Measurements from ENCODE around the gene GAS2L1.
"Not testable (repeated sequence)": the region's sequence is repeated elsewhere in the genome, so short reads cannot be mapped to it uniquely, and the experiment has no call there.

GAS2L1 gene

DNA sequence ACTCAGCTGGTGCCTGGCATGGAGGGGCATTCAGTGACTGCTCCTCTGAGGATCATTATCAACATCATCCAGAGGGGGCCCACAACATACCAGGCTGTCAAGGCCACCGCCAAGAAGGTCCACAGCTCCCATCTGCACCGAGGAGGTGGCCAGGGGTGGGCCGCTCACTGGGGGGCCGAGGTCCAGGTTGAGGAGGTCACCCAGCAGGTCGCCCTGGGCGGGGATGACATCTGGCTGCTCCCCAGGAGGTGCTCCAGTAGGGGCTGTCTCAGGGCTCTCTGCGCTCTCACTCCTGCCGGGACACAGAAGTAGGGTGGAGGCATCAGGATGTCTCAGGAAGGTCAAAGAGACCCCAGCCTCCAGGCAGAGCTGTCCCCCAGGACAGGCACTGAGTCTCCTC is 34.1 kb downstream of the GAS2L1 start:
- Histone ChIP-seq H3K4me1 (ENCODE audit: control insufficient read depth, insufficient read depth, low read length) (peaks cover 20% of the 10 kb centered on the region), H3K36me3 (ENCODE audit: insufficient read depth, low read length) (peaks cover 75% of the 10 kb centered on the region), H3K4me3 (ENCODE audit: low read length) (no peak overlapping the region), H3K4me2 (ENCODE audit: low read length) (no peak overlapping the region), H3K9me3 (replicated peaks; ENCODE audit: low read length) (no peaks in the 10 kb centered on the region), H3K27me3 (ENCODE audit: control insufficient read depth, insufficient read depth, low read length) (no peaks in the 10 kb centered on the region), H3K9ac (ENCODE audit: low read depth, low read length) (no peak overlapping the region)

DNA sequence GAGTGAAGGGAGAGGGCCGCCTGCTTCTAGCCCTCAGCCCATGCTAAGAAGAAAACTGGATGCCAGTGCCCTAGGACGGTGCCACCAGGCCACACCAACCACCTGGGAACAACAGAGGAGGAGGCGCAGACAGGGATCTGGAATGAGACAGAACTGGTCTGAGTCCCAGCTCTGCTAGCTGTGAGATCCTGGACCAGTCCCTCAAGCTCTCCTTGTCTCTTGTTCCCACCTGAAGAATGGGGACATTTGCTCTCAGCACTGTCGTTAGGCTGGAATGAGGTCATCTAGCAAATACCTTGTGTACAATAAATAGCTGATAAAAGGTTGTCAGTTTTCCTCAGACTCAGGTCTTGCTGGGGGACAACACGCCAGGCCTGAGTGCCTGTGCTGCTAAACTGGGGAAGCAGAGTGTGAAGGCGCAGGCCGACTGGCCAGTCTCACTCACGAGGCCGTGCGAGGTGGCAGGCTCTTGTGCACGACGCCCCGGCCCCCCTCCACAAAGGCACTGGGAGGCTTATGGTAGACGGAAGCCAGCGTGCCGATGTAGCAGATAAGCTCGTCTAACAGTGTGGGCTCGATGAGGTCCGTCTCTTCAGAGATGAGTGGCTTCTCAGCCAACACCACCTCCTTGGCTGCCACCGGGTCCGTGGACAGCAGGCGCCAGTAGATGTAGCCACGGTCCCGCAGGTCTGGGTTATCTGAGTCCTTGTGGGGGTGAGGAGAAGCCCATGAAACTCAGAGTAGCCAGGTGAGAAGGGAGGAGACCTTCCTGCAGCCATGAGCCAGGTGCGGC is 34.8 kb downstream of the GAS2L1 start:
- H3K9me3 ChIP-seq (replicated peaks; ENCODE audit: low read length) = no peaks in the 10 kb centered on the region
- H3K36me3 ChIP-seq (ENCODE audit: insufficient read depth, low read length) = peaks cover 73% of the 10 kb centered on the region
- no peaks in the 10 kb centered on the region for H3K27me3 ChIP-seq (ENCODE audit: control insufficient read depth, insufficient read depth, low read length)
- no peak overlapping the region for H3K4me3 ChIP-seq (ENCODE audit: low read length)
- H3K4me2 ChIP-seq (ENCODE audit: low read length) = no peak overlapping the region
- peaks cover 19% of the 10 kb centered on the region for H3K4me1 ChIP-seq (ENCODE audit: control insufficient read depth, insufficient read depth, low read length)
- no peak overlapping the region for H3K9ac ChIP-seq (ENCODE audit: low read depth, low read length)

DNA sequence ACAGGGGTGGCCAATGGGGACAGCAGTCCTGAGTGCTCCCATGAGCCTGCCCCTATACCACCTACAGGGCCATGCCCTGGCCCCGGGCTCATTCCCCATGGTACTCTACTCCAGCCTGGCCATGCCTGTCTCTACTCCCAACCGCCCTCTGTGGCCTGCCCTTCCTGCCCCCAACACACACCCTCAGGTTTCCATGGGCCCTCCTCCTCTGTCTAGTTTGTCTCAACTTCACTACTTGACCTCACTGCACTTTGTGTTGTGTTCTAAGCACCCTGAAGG is 35.3 kb downstream of the GAS2L1 start:
- H3K9ac ChIP-seq (ENCODE audit: low read depth, low read length) = no peak overlapping the region
- H3K9me3 ChIP-seq (replicated peaks; ENCODE audit: low read length) = no peaks in the 10 kb centered on the region
- H3K36me3 ChIP-seq (ENCODE audit: insufficient read depth, low read length) = peaks cover 74% of the 10 kb centered on the region
- H3K27me3 ChIP-seq (ENCODE audit: control insufficient read depth, insufficient read depth, low read length) = no peaks in the 10 kb centered on the region
- no peak overlapping the region for H3K4me2 ChIP-seq (ENCODE audit: low read length)
- no peak overlapping the region for H3K4me3 ChIP-seq (ENCODE audit: low read length)
- peaks cover 19% of the 10 kb centered on the region for H3K4me1 ChIP-seq (ENCODE audit: control insufficient read depth, insufficient read depth, low read length)

DNA sequence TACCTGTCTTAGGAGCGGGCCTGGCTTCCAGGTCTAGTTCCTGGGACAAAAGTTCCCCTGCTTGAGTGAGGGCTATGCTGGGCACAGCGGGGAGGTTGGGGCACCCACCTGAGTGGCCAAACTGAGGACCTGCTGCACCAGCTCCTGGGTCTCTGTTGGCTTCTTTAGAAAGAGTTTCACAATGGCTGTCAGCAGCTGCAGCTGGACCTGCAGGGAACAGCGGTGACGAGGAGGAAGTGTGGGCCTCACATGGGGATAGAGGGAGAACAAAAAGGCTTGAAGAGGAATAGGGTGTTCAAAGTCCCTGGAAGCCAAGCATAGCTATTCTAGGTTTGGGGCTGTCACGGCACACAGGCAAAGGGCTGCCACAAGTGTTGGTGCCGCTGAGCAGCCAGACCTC is 35.7 kb downstream of the GAS2L1 start:
- H3K9me3 ChIP-seq (replicated peaks; ENCODE audit: low read length) = no peaks in the 10 kb centered on the region
- no peak overlapping the region for H3K4me2 ChIP-seq (ENCODE audit: low read length)
- no peak overlapping the region for H3K4me3 ChIP-seq (ENCODE audit: low read length)
- peaks cover 74% of the 10 kb centered on the region for H3K36me3 ChIP-seq (ENCODE audit: insufficient read depth, low read length)
- H3K27me3 ChIP-seq (ENCODE audit: control insufficient read depth, insufficient read depth, low read length) = no peaks in the 10 kb centered on the region
- H3K4me1 ChIP-seq (ENCODE audit: control insufficient read depth, insufficient read depth, low read length) = peaks cover 19% of the 10 kb centered on the region
- no peak overlapping the region for H3K9ac ChIP-seq (ENCODE audit: low read depth, low read length)

DNA sequence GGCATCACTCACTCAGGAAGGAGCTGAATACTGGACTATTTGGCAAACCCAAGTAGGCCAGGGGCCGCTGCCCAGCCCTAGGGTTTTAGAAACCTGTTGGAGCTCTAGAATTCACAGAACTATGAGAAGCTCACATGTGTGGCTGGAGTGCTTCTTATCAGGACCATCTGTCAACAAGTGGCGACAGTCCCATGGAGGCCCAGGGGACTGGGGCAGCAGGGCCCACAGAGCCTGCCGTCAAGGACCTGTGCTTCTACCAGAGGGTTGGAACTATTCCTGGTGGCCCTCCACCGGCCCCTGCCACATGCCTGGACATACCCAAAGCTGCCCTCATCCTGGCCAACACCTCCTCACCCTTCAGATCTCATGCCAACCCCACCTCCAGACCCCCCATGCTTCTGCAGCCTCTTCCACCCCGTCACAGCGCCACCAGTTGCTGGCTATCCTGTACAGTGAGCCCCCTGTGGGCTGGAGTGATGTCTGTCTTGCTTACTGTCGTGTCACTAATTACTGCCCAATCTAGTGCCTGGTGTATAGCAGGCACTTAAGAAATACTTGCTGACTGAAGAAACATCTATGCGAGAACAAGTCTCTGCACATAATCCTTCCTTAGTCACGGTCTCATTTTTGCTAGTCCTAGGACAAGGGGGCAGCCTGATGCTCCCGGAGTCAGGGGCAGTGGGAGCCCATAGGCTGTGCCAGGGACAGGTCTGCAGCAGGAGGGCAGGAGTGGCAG is 36.3 kb downstream of the GAS2L1 start:
- peaks cover 74% of the 10 kb centered on the region for H3K36me3 ChIP-seq (ENCODE audit: insufficient read depth, low read length)
- H3K4me3 ChIP-seq (ENCODE audit: low read length) = no peak overlapping the region
- H3K9ac ChIP-seq (ENCODE audit: low read depth, low read length) = no peak overlapping the region

DNA sequence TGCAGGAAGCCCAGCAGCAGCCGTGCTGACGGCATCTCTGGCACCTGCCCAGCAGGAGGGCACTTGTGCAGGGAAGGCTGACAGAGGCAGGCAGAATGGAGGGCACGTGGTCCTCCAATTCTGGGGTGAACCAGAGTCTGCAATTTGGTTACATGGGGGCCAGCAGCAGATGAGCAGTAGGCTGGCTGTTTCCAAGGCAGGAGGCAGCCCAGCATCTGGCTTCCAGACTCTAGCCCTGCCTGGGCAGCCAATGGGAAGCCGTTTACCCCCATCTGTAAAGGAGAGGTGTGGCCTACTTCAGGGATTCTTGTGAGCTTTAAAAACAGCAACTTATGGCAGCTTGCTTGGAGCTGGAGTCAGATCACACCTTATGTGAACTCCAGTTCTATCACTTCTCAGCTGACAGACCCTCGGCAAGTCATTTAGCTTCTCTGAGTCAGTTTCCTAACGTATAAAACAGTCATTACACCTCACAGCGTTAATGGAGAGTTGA is 36.9 kb downstream of the GAS2L1 start:
- no peak overlapping the region for H3K4me2 ChIP-seq (ENCODE audit: low read length)
- H3K9me3 ChIP-seq (replicated peaks; ENCODE audit: low read length) = no peaks in the 10 kb centered on the region
- no peak overlapping the region for H3K4me3 ChIP-seq (ENCODE audit: low read length)
- H3K9ac ChIP-seq (ENCODE audit: low read depth, low read length) = no peak overlapping the region
- H3K27me3 ChIP-seq (ENCODE audit: control insufficient read depth, insufficient read depth, low read length) = no peaks in the 10 kb centered on the region
- peaks cover 19% of the 10 kb centered on the region for H3K4me1 ChIP-seq (ENCODE audit: control insufficient read depth, insufficient read depth, low read length)
- H3K36me3 ChIP-seq (ENCODE audit: insufficient read depth, low read length) = peaks cover 74% of the 10 kb centered on the region

More for the DNA sequence above, 36.3 kb downstream of the GAS2L1 start:
- H3K27me3 ChIP-seq (ENCODE audit: control insufficient read depth, insufficient read depth, low read length) = no peaks in the 10 kb centered on the region
- no peaks in the 10 kb centered on the region for H3K9me3 ChIP-seq (replicated peaks; ENCODE audit: low read length)
- peaks cover 19% of the 10 kb centered on the region for H3K4me1 ChIP-seq (ENCODE audit: control insufficient read depth, insufficient read depth, low read length)
- H3K4me2 ChIP-seq (ENCODE audit: low read length) = no peak overlapping the region

DNA sequence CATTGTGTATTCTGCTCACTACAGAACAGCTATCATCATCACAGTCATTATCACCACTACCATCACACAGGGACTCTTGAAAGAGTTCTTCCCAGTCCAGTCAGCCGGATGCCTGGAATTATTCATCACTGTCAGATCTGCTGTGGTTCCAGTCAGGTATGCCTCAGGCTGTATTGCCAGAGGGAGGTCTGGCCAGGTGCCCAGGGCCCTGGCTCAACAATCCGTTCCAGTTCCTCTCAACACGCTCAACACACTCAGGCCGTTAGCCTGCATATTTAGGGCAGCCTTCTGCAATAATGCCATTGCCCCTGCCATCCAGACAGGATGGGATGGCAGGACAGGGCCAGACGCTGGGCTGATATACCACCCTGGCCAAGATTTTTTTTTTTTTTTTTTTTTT is 37.7 kb downstream of the GAS2L1 start:
- Histone ChIP-seq H3K4me1 (ENCODE audit: control insufficient read depth, insufficient read depth, low read length) (peaks cover 19% of the 10 kb centered on the region), H3K4me2 (ENCODE audit: low read length) (no peak overlapping the region), H3K4me3 (ENCODE audit: low read length) (no peak overlapping the region), H3K27me3 (ENCODE audit: control insufficient read depth, insufficient read depth, low read length) (no peaks in the 10 kb centered on the region), H3K9me3 (replicated peaks; ENCODE audit: low read length) (no peaks in the 10 kb centered on the region), H3K36me3 (ENCODE audit: insufficient read depth, low read length) (peaks cover 74% of the 10 kb centered on the region), H3K9ac (ENCODE audit: low read depth, low read length) (no peak overlapping the region)

DNA sequence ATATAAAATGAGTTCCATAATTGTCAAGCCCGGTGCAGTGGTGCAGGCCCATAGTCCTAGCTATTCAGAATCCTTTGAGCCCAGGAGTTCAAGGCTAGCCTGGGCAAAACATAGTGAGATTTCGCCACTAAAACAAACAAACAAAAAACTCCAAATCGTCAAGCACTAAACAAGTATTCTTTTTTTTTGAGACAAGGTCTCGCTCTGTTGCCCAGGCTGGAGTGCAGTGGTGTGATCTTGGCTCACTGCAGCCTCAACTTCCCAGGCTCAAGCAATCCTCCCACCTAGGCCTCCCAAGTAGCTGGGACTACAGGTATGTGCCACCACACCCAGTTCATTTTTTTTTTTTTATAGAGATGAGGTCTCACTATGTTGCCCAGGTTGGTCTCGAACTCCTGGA is 38.4 kb downstream of the GAS2L1 start:
- not testable (repeated sequence) for H3K4me2 ChIP-seq (ENCODE audit: low read length); H3K27me3 ChIP-seq (ENCODE audit: control insufficient read depth, insufficient read depth, low read length); H3K4me3 ChIP-seq (ENCODE audit: low read length); H3K9ac ChIP-seq (ENCODE audit: low read depth, low read length); H3K9me3 ChIP-seq (replicated peaks; ENCODE audit: low read length)
- peaks cover 71% of the 10 kb centered on the region for H3K36me3 ChIP-seq (ENCODE audit: insufficient read depth, low read length)
- peaks cover 19% of the 10 kb centered on the region for H3K4me1 ChIP-seq (ENCODE audit: control insufficient read depth, insufficient read depth, low read length)

DNA sequence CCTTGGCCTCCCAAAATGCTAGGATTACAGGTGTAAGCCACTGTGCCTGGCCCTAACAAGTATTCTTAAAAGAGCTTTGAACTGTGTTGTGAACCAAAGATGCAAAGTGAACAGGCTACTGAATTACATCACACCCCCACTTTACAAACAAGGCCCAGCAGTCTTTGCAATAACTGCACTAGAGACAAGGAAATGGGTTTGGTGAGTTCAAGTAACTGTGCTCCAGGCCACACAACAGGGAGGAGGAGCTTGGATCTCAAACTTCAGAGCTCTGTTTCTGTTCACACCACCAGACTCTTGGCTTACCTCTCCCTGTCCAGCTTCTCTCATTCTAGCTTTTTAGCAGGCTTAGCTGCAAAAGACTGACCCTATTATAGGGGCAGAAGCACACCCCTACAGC is 39.5 kb downstream of the GAS2L1 start:
- Histone ChIP-seq H3K36me3 (ENCODE audit: insufficient read depth, low read length) (peaks cover 71% of the 10 kb centered on the region), H3K4me1 (ENCODE audit: control insufficient read depth, insufficient read depth, low read length) (peaks cover 19% of the 10 kb centered on the region), H3K9me3 (replicated peaks; ENCODE audit: low read length) (no peaks in the 10 kb centered on the region), H3K4me2 (ENCODE audit: low read length) (no peak overlapping the region), H3K4me3 (ENCODE audit: low read length) (no peak overlapping the region), H3K27me3 (ENCODE audit: control insufficient read depth, insufficient read depth, low read length) (no peaks in the 10 kb centered on the region), H3K9ac (ENCODE audit: low read depth, low read length) (no peak overlapping the region)

DNA sequence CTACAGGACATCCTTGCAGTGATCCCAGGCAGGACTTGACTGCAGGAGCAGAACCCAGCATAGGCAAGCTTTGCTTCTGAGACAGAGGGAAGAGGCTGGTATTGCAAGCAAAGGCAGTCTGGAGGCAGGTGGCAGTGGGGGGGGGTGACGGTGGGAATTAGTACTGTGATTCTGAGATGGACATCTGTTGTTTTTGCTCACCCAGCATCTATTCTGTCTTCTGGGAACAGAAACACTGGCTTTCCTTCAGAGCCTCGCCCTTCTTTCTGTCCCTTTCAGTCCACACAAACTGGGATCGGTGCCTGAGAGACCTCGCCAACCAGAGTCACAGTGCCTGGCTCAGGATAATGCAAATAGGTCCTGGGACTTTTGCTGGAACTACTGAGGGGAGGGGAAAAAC is 40.2 kb downstream of the GAS2L1 start:
- Histone ChIP-seq H3K4me3 (ENCODE audit: low read length) (no peak overlapping the region), H3K4me1 (ENCODE audit: control insufficient read depth, insufficient read depth, low read length) (peaks cover 19% of the 10 kb centered on the region), H3K4me2 (ENCODE audit: low read length) (no peak overlapping the region), H3K27me3 (ENCODE audit: control insufficient read depth, insufficient read depth, low read length) (no peaks in the 10 kb centered on the region), H3K9ac (ENCODE audit: low read depth, low read length) (no peak overlapping the region), H3K36me3 (ENCODE audit: insufficient read depth, low read length) (peaks cover 71% of the 10 kb centered on the region), H3K9me3 (replicated peaks; ENCODE audit: low read length) (no peaks in the 10 kb centered on the region)

DNA sequence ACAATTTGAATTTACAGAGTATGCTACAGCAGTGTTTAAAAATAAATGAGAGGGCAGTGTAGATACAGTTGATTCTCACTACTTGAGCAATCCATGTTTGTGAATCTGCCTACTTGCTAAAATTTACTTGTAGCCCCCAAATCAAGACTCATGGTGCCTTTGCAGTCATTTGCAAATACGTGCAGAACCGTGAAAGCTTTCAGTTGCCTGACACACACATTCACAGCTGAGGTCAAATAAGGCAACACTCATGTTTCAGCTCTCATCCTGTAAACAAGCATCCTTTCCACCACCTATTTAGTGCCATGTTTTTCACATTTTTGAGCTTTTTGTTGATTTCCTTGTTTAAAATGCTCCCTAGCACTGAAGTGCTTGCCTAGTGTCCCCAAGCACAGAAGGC is 41.6 kb downstream of the GAS2L1 start:
- no peaks in the 10 kb centered on the region for H3K27me3 ChIP-seq (ENCODE audit: control insufficient read depth, insufficient read depth, low read length)
- H3K36me3 ChIP-seq (ENCODE audit: insufficient read depth, low read length) = peaks cover 73% of the 10 kb centered on the region
- peaks cover 18% of the 10 kb centered on the region for H3K4me1 ChIP-seq (ENCODE audit: control insufficient read depth, insufficient read depth, low read length)
- H3K4me2 ChIP-seq (ENCODE audit: low read length) = no peak overlapping the region
- H3K4me3 ChIP-seq (ENCODE audit: low read length) = no peak overlapping the region
- no peaks in the 10 kb centered on the region for H3K9me3 ChIP-seq (replicated peaks; ENCODE audit: low read length)
- H3K9ac ChIP-seq (ENCODE audit: low read depth, low read length) = no peak overlapping the region

DNA sequence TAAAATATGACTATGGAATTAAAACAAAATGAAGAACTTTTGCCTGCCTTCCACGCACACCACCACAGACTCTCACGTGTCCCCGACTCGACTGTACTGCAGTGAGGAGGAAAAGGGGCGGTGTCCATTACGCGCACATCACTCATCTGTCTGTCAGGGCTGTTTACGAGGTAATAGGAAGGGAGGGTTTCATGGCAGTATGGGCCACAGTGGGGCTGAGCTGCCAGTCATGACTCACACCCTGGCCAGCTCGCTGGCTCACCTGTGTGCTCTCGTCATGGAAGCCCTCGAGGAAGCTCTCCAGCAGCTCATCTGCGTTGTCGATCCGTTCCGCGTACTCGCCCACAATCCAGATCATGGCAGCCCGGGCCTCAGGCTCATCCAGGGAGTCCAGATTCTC is 42.5 kb downstream of the GAS2L1 start:
- peaks cover 76% of the 10 kb centered on the region for H3K36me3 ChIP-seq (ENCODE audit: insufficient read depth, low read length)

More for the DNA sequence above, 42.5 kb downstream of the GAS2L1 start:
- H3K4me1 ChIP-seq (ENCODE audit: control insufficient read depth, insufficient read depth, low read length) = peaks cover 9% of the 10 kb centered on the region
- H3K4me2 ChIP-seq (ENCODE audit: low read length) = no peak overlapping the region
- no peaks in the 10 kb centered on the region for H3K27me3 ChIP-seq (ENCODE audit: control insufficient read depth, insufficient read depth, low read length)
- no peak overlapping the region for H3K9ac ChIP-seq (ENCODE audit: low read depth, low read length)
- no peaks in the 10 kb centered on the region for H3K9me3 ChIP-seq (replicated peaks; ENCODE audit: low read length)
- no peak overlapping the region for H3K4me3 ChIP-seq (ENCODE audit: low read length)
